ENCODE measurements around the gene ARID3B. TPM values are rescaled to one million over a fixed set of nuclear protein-coding genes. Genes with fewer than 3 reads are reported as not detected.

Gene ARID3B
- total and polyA plus RNA-seq, 2 of the 13 experiments (the other 11 are each of a cell fraction or from before 2014, with no cell fraction given): 5.3 to 12.8 TPM

DNA sequence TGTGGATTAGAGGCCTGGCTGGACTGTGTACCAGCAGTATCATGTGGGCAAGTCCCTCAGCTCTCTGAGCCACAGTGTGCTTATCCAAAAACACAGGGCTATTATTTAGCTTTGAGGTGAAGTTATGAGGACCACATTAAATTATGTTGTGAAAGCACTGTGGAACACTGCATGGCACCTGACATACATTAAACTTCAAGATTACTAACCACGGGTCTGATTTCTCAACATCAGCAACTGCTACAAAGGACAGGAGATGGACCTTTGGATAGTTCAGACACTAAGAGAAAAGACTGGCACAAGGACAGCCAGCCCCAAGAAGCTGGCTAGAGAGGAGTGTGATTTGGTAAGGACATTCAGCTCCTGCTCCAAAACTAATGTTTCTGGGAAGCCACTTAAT, 96.0 kb downstream of the ARID3B start:
- Histone ChIP-seq H3K27ac (ENCODE audit: extremely low read length, insufficient read depth, low read length) (no peak overlapping the region), H4K20me1 (ENCODE audit: insufficient read depth, low read length) (peaks cover 8% of the 10 kb centered on the region), H3K79me2 (ENCODE audit: insufficient read depth, low read length) (no peaks in the 10 kb centered on the region), H2AFZ (ENCODE audit: low read length) (no peak overlapping the region), H3K27me3 (ENCODE audit: control insufficient read depth in 1 of 2, insufficient read depth in 2 of 2, low read length in 2 of 2) (no peaks in the 10 kb centered on the region), H3K9me3 (ENCODE audit: low read length) (no peaks in the 10 kb centered on the region), H3K4me3 (replicated peaks in 1 of 3; ENCODE audit: insufficient read depth in 1 of 3, low read depth in 2 of 3, low read length in 3 of 3) (no peak overlapping the region), H3K9ac (ENCODE audit: insufficient read depth, low read depth, low read length) (no peak overlapping the region), H3K4me2 (ENCODE audit: low read depth, low read length) (no peak overlapping the region), H3K4me1 (ENCODE audit: insufficient read depth, low read length) (peaks cover 3% of the 10 kb centered on the region), H3K36me3 (replicated peaks in 1 of 2; ENCODE audit: control insufficient read depth in 1 of 2, insufficient read depth in 2 of 2, low read length in 2 of 2) (peaks cover 45 to 94% of the 10 kb centered on the region in 2 experiments)
- FAIRE-seq: no peak
- BruUV-seq (replicated peaks): no TSS peak
- intact Hi-C loops (cut with micrococcal nuclease; ENCODE audit: unreplicated experiment) (no loop called here), in situ Hi-C loops (cut with HindIII; ENCODE audit: extremely low pct_ligation_motif_present, low pct_unique_long_range_greater_than_20kb) (loop anchor here (5.0 to 10.0 kb wide), 2 partner anchors 130 to 318 kb away; partner anchors contain the start of gene RPP25)
- ChIA-PET POLR2A (interaction anchor here (1.2 to 1.5 kb wide), 2 partner anchors 131 to 134 kb away, joined by 3 to 4 read pairs; no protein-coding TSS in a partner anchor), CTCF (ENCODE audit: low intra/inter-chr PET ratio, low total read pairs) (no interaction called here)
- no peak for DNase-seq (ENCODE audit: low spot score)
- 50% methylated on average over 1 of the region's 1 CpG for WGBS (ENCODE audit: low lambda C conversion rate)
- no peak for ATAC-seq
- TF ChIP-seq, protein P1, sequence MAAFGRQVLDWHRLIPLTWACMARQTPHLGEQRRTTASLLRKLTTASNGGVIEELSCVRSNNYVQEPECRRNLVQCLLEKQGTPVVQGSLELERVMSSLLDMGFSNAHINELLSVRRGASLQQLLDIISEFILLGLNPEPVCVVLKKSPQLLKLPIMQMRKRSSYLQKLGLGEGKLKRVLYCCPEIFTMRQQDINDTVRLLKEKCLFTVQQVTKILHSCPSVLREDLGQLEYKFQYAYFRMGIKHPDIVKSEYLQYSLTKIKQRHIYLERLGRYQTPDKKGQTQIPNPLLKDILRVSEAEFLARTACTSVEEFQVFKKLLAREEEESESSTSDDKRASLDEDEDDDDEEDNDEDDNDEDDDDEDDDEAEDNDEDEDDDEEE (CRISPR knock-in tag; IDR thresholded peaks at IDR 0.05): no peak
- TF ChIP-seq, protein P2, sequence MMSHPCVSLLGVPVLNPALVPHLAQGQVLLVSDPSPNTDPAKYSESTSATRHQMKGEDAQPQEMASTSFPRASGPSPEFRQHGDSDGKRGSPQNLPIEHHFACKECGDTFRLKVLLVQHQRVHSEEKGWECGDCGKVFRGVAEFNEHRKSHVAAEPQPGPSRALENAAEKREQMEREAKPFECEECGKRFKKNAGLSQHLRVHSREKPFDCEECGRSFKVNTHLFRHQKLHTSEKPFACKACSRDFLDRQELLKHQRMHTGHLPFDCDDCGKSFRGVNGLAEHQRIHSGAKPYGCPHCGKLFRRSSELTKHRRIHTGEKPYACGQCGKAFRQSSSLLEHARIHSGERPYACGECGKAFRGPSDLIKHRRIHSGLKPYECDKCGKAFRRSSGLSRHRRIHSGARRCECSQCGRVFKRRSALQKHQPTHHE (CRISPR knock-in tag; IDR thresholded peaks at IDR 0.05; ENCODE audit: borderline replicate concordance): no peak
- TF ChIP-seq ZNF766 (CRISPR knock-in tag; IDR thresholded peaks at IDR 0.05; ENCODE audit: borderline replicate concordance): no peak
- TF ChIP-seq RARG (CRISPR knock-in tag; IDR thresholded peaks at IDR 0.05; ENCODE audit: low read depth): no peak
- no peak for TF ChIP-seq ZNF619 (CRISPR knock-in tag; IDR thresholded peaks at IDR 0.05)
- TF ChIP-seq, protein P3, sequence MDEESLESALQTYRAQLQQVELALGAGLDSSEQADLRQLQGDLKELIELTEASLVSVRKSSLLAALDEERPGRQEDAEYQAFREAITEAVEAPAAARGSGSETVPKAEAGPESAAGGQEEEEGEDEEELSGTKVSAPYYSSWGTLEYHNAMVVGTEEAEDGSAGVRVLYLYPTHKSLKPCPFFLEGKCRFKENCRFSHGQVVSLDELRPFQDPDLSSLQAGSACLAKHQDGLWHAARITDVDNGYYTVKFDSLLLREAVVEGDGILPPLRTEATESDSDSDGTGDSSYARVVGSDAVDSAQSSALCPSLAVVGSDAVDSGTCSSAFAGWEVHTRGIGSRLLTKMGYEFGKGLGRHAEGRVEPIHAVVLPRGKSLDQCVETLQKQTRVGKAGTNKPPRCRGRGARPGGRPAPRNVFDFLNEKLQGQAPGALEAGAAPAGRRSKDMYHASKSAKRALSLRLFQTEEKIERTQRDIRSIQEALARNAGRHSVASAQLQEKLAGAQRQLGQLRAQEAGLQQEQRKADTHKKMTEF (CRISPR knock-in tag; IDR thresholded peaks at IDR 0.05): no peak
- TF ChIP-seq, protein P4, sequence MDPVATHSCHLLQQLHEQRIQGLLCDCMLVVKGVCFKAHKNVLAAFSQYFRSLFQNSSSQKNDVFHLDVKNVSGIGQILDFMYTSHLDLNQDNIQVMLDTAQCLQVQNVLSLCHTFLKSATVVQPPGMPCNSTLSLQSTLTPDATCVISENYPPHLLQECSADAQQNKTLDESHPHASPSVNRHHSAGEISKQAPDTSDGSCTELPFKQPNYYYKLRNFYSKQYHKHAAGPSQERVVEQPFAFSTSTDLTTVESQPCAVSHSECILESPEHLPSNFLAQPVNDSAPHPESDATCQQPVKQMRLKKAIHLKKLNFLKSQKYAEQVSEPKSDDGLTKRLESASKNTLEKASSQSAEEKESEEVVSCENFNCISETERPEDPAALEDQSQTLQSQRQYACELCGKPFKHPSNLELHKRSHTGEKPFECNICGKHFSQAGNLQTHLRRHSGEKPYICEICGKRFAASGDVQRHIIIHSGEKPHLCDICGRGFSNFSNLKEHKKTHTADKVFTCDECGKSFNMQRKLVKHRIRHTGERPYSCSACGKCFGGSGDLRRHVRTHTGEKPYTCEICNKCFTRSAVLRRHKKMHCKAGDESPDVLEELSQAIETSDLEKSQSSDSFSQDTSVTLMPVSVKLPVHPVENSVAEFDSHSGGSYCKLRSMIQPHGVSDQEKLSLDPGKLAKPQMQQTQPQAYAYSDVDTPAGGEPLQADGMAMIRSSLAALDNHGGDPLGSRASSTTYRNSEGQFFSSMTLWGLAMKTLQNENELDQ (CRISPR knock-in tag; IDR thresholded peaks at IDR 0.05; ENCODE audit: borderline replicate concordance): no peak

Data from HepG2 (cell line).